ENCODE measurements around the gene SAMSN1. TPM values are rescaled to one million over a fixed set of nuclear protein-coding genes. Genes with fewer than 3 reads are reported as not detected.
A peak's percentile ranks its signal among the peaks of the same experiment; 100 is the strongest.

Gene SAMSN1
- total RNA-seq, 1 experiment from 2014 or later, result 0.44 TPM

- POLR2A ChIA-PET, result no interaction called here
These were observed 10.4 kb downstream of the SAMSN1 start for GRCh38 chr21:14535702-14536101.

DNA sequence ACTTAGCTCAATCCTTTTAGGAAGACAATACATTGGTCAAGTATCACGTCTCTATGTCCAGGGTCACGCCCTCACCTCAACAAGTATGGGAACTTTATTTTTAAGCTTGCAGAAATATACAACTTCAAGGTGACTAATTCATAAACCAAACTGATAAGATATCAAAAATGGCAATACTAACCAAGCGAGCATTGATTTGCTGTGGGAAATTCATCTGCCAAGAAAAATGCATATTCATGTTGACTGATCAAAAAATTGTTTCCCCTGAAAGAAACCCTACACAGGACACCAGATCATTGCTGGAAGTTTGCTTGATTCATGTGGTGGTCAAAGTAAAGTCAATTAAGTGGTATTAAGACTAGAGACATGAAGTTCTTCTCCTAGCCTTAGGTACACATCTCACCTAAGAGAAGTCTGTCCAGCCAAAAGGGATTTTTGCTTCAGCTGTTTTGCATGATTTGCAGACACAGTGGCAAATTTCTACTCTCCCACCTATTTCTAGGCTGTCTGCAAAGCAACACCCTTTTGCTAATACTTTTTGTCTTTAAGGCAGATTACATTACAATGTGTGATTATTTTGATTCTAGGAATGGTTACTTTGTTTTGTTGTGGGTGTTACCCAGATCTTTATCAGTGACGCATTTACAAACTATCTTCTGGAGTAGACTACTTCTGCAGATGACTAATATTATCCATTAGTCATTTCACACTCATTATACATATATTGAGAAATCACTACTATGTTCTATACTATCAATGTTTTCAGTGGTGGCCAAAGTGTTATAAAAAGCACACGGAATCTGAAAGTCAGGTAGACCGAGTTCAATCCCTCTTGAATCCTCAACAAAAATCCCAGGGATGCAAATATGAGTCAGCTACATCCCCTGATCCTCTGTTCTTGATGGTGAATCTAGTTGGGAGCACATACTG is 12.4 kb downstream of the SAMSN1 start:
- BruUV-seq (replicated peaks), result no TSS peak
- CTCF ChIA-PET, result no interaction called here
- Histone ChIP-seq H3K9me3 (ENCODE audit: control insufficient read depth, insufficient read depth, low read depth, low read length) (no peaks in the 10 kb centered on the region), H3K36me3 (ENCODE audit: control insufficient read depth, insufficient read depth, low read length) (no peaks in the 10 kb centered on the region), H3K27me3 (ENCODE audit: control insufficient read depth, insufficient read depth, low read length) (no peaks in the 10 kb centered on the region), H3K4me1 (ENCODE audit: control insufficient read depth, insufficient read depth, low read length) (no peaks in the 10 kb centered on the region), H3K4me3 (ENCODE audit: low read depth in 2 of 2, low read length in 2 of 2) (no peak overlapping the region), H3K27ac (ENCODE audit: low read length) (no peak overlapping the region)
- POLR2A ChIA-PET, result no interaction called here
- ATAC-seq (peak; percentile 26; the same call in 1 of the 2 replicates), DNase-seq (ENCODE audit: low read depth, low spot score) (peak; percentile 50)
- intact Hi-C loops (cut with micrococcal nuclease; ENCODE audit: unreplicated experiment) (no loop called here), in situ Hi-C loops (cut with HindIII; ENCODE audit: low pct_unique_long_range_greater_than_20kb, low sequenced_read_pairs) (no loop called here)
- TF ChIP-seq SIN3A (IDR thresholded peaks at IDR 0.05; ENCODE audit: borderline replicate concordance, insufficient read depth, low read depth, low read length) (no peak), TCF7L2 (IDR thresholded peaks at IDR 0.05; ENCODE audit: low read depth, low read length) (no peak), POLR2AphosphoS5 (IDR thresholded peaks at IDR 0.05; ENCODE audit: low read depth, low read length) (no peak)
- TF ChIP-seq, protein P1, sequence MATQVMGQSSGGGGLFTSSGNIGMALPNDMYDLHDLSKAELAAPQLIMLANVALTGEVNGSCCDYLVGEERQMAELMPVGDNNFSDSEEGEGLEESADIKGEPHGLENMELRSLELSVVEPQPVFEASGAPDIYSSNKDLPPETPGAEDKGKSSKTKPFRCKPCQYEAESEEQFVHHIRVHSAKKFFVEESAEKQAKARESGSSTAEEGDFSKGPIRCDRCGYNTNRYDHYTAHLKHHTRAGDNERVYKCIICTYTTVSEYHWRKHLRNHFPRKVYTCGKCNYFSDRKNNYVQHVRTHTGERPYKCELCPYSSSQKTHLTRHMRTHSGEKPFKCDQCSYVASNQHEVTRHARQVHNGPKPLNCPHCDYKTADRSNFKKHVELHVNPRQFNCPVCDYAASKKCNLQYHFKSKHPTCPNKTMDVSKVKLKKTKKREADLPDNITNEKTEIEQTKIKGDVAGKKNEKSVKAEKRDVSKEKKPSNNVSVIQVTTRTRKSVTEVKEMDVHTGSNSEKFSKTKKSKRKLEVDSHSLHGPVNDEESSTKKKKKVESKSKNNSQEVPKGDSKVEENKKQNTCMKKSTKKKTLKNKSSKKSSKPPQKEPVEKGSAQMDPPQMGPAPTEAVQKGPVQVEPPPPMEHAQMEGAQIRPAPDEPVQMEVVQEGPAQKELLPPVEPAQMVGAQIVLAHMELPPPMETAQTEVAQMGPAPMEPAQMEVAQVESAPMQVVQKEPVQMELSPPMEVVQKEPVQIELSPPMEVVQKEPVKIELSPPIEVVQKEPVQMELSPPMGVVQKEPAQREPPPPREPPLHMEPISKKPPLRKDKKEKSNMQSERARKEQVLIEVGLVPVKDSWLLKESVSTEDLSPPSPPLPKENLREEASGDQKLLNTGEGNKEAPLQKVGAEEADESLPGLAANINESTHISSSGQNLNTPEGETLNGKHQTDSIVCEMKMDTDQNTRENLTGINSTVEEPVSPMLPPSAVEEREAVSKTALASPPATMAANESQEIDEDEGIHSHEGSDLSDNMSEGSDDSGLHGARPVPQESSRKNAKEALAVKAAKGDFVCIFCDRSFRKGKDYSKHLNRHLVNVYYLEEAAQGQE (IDR thresholded peaks at IDR 0.05; ENCODE audit: insufficient read depth in 1 of 2, low read depth in 2 of 2, low read length in 1 of 2), result no peak
- TF ChIP-seq, protein P2, sequence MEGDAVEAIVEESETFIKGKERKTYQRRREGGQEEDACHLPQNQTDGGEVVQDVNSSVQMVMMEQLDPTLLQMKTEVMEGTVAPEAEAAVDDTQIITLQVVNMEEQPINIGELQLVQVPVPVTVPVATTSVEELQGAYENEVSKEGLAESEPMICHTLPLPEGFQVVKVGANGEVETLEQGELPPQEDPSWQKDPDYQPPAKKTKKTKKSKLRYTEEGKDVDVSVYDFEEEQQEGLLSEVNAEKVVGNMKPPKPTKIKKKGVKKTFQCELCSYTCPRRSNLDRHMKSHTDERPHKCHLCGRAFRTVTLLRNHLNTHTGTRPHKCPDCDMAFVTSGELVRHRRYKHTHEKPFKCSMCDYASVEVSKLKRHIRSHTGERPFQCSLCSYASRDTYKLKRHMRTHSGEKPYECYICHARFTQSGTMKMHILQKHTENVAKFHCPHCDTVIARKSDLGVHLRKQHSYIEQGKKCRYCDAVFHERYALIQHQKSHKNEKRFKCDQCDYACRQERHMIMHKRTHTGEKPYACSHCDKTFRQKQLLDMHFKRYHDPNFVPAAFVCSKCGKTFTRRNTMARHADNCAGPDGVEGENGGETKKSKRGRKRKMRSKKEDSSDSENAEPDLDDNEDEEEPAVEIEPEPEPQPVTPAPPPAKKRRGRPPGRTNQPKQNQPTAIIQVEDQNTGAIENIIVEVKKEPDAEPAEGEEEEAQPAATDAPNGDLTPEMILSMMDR (IDR thresholded peaks at IDR 0.05), result no peak

More at GRCh38 chr21:14535702-14536101, 10.4 kb downstream of the SAMSN1 start:
- H3K9me3 ChIP-seq (ENCODE audit: control insufficient read depth, insufficient read depth, low read depth, low read length), result no peaks in the 10 kb centered on the region
- CTCF ChIA-PET, result no interaction called here
- H3K4me3 ChIP-seq (ENCODE audit: low read depth in 2 of 2, low read length in 2 of 2), result no peak overlapping the region
- H3K36me3 ChIP-seq (ENCODE audit: control insufficient read depth, insufficient read depth, low read length), result no peaks in the 10 kb centered on the region
- ATAC-seq, result no peak
- in situ Hi-C loops (cut with HindIII; ENCODE audit: low pct_unique_long_range_greater_than_20kb, low sequenced_read_pairs) (no loop called here), intact Hi-C loops (cut with micrococcal nuclease; ENCODE audit: unreplicated experiment) (no loop called here)
- no peaks in the 10 kb centered on the region for H3K4me1 ChIP-seq (ENCODE audit: control insufficient read depth, insufficient read depth, low read length)
- H3K27me3 ChIP-seq (ENCODE audit: control insufficient read depth, insufficient read depth, low read length), result no peaks in the 10 kb centered on the region
- TF ChIP-seq, protein P1 (IDR thresholded peaks at IDR 0.05; ENCODE audit: insufficient read depth in 1 of 2, low read depth in 2 of 2, low read length in 1 of 2), result no peak
- TF ChIP-seq, protein P2 (IDR thresholded peaks at IDR 0.05), result no peak
- TF ChIP-seq POLR2AphosphoS5 (IDR thresholded peaks at IDR 0.05; ENCODE audit: low read depth, low read length), result no peak
- no peak for TF ChIP-seq SIN3A (IDR thresholded peaks at IDR 0.05; ENCODE audit: borderline replicate concordance, insufficient read depth, low read depth, low read length)
- TF ChIP-seq TCF7L2 (IDR thresholded peaks at IDR 0.05; ENCODE audit: low read depth, low read length), result no peak
- no peak for DNase-seq (ENCODE audit: low read depth, low spot score)
- no TSS peak for BruUV-seq (replicated peaks)
- no peak overlapping the region for H3K27ac ChIP-seq (ENCODE audit: low read length)

Data from Panc1 (cell line).